IMR-90 (cell line): Measurements from ENCODE around the gene L3MBTL4. TPM values are rescaled to one million over a fixed set of nuclear protein-coding genes. Genes with fewer than 3 reads are reported as not detected.

ENCODE experiments used
- ATAC-seq: fragments of 200-7000 bp; cut with Tn5 transposase; 2 replicates; pipeline ENCODE4 v1.9.1; 2020; ENCODE audit warnings: low read depth, mild to moderate bottlenecking, moderate library complexity
- BruUV-seq: library from RNA; stranded (reverse); fragments of 400-500 nt; replicated peaks from 2 replicates; lab custom pipeline; 2021; lab: Mats Ljungman, UMichigan
- CTCF ChIA-PET: fragments of 300-600 bp; formaldehyde crosslinking; extraction: SDS; loops from one replicate; lab custom pipeline; 2021; ENCODE audit warnings: antibody characterized with exemption; lab: Yijun Ruan, JAX
- POLR2A ChIA-PET: fragments of 300-600 bp; sonication (Branson Sonifier 250); formaldehyde crosslinking; loops from one replicate; lab custom pipeline; 2022; ENCODE audit warnings: antibody characterized with exemption; ENCODE audit not compliant: unreplicated experiment; lab: Charles Lee
- DNase-seq: peaks from one replicate; pipeline ENCODE4 v3.0.0; 2013
- H2AFZ ChIP-seq: replicated peaks from 2 replicates; pipeline ENCODE3; 2013; ENCODE audit warnings: low read length, mild to moderate bottlenecking; ENCODE audit not compliant: poor library complexity
- H2AK5ac ChIP-seq: 2 replicates; pipeline ENCODE4 v1.6.1; 2013; ENCODE audit warnings: low read depth, low read length, inconsistent platforms
- H2AK9ac ChIP-seq: replicated peaks from 2 replicates; pipeline ENCODE3; 2013; ENCODE audit warnings: mild to moderate bottlenecking, low read depth, low read length, moderate library complexity; ENCODE audit not compliant: poor library complexity
- H2BK120ac ChIP-seq: 2 replicates; pipeline ENCODE4 v1.6.1; 2013; ENCODE audit warnings: low read depth, low read length, inconsistent platforms
- H2BK15ac ChIP-seq: 3 replicates; pipeline ENCODE4 v1.6.1; 2013; ENCODE audit warnings: low read depth, low read length, inconsistent platforms
- H2BK20ac ChIP-seq: 2 replicates; pipeline ENCODE4 v1.6.1; 2013; ENCODE audit warnings: low read depth, mild to moderate bottlenecking, inconsistent platforms, low read length, moderate library complexity
- H2BK5ac ChIP-seq: 2 replicates; pipeline ENCODE4 v1.6.1; 2013; ENCODE audit warnings: mild to moderate bottlenecking, low read depth, low read length, inconsistent platforms; ENCODE audit not compliant: poor library complexity, severe bottlenecking
- H3K14ac ChIP-seq: replicated peaks from 2 replicates; pipeline ENCODE4 v1.6.1; 2013; ENCODE audit warnings: low read depth, low read length, inconsistent platforms
- H3K18ac ChIP-seq: 2 replicates; pipeline ENCODE4 v1.6.1; 2013; ENCODE audit warnings: low read depth, low read length, control low read depth
- H3K23ac ChIP-seq: 2 replicates; pipeline ENCODE4 v1.6.1; 2013; ENCODE audit warnings: low read depth, low read length, inconsistent platforms
- H3K27ac ChIP-seq: 2 replicates; pipeline ENCODE4 v1.5.1; 2013; ENCODE audit warnings: mild to moderate bottlenecking, control low read depth, low read length; ENCODE audit not compliant: insufficient read depth
- H3K27me3 ChIP-seq: 2 replicates; pipeline ENCODE4 v1.6.1; 2013; ENCODE audit warnings: low read length; ENCODE audit not compliant: control insufficient read depth, insufficient read depth
- H3K36me3 ChIP-seq: 2 replicates; pipeline ENCODE4 v1.6.1; 2013; ENCODE audit warnings: low read length, mixed read lengths; ENCODE audit not compliant: control insufficient read depth, insufficient read depth
- H3K4ac ChIP-seq: 2 replicates; pipeline ENCODE4 v1.6.1; 2013; ENCODE audit warnings: low read depth, low read length, inconsistent platforms
- H3K4me1 ChIP-seq: 2 replicates; pipeline ENCODE4 v1.6.1; 2013; ENCODE audit warnings: low read length, mixed read lengths; ENCODE audit not compliant: control insufficient read depth, insufficient read depth
- H3K4me2 ChIP-seq: 2 replicates; pipeline ENCODE4 v1.6.1; 2013; ENCODE audit warnings: low read depth, mild to moderate bottlenecking, control low read depth, low read length, moderate library complexity
- H3K4me3 ChIP-seq: 2 replicates; pipeline ENCODE4 v1.5.1; 2013; ENCODE audit warnings: low read depth, mild to moderate bottlenecking, control low read depth, low read length, moderate library complexity; ENCODE audit not compliant: insufficient read depth
- H3K56ac ChIP-seq: 2 replicates; pipeline ENCODE4 v1.6.1; 2013; ENCODE audit warnings: low read length, inconsistent platforms; ENCODE audit not compliant: insufficient read depth; ENCODE audit errors: extremely low read depth
- H3K79me1 ChIP-seq, 2 experiments: 2 replicates each; pipeline ENCODE4 v1.6.1; 2013; ENCODE audit warnings: low read length in 2 of 2, inconsistent platforms in 1 of 2, low read depth in 1 of 2
- H3K9ac ChIP-seq: 2 replicates; pipeline ENCODE4 v1.6.1; 2013; ENCODE audit warnings: low read depth, low read length, control low read depth
- H3K9me1 ChIP-seq: 2 replicates; pipeline ENCODE4 v1.6.1; 2013; ENCODE audit warnings: low read length, inconsistent platforms; ENCODE audit not compliant: insufficient read depth
- H3K9me3 ChIP-seq: 2 replicates; pipeline ENCODE4 v1.6.1; 2013; ENCODE audit warnings: low read length; ENCODE audit not compliant: control insufficient read depth, insufficient read depth
- H4K20me1 ChIP-seq: 2 replicates; pipeline ENCODE4 v1.6.1; 2013; ENCODE audit warnings: low read length, inconsistent platforms; ENCODE audit not compliant: insufficient read depth
- H4K5ac ChIP-seq: 2 replicates; pipeline ENCODE4 v1.6.1; 2013; ENCODE audit warnings: mild to moderate bottlenecking, low read depth, low read length, control low read depth
- H4K8ac ChIP-seq, 2 experiments: 2 replicates each; pipeline ENCODE4 v1.6.1; 2013; ENCODE audit warnings: low read depth in 2 of 2, low read length in 2 of 2, control low read depth in 1 of 2, inconsistent platforms in 1 of 2
- H4K91ac ChIP-seq: 2 replicates; pipeline ENCODE4 v1.6.1; 2013; ENCODE audit warnings: low read depth, low read length, inconsistent platforms; ENCODE audit not compliant: insufficient read depth
- MAFK ChIP-seq: IDR thresholded peaks from 2 replicates; pipeline ENCODE4 v1.6.1; 2012; ENCODE audit warnings: low read depth, low read length, improper control_type of control experiment
- NFE2L2 ChIP-seq: fragments of 150-350 bp; IDR thresholded peaks from 2 replicates; pipeline ENCODE4 v1.6.1; 2016; ENCODE audit warnings: low read depth, mild to moderate bottlenecking, low read length
- WGBS, 2 experiments: methylation state at CpG; one replicate each; pipeline versions ENCODE4 v1.1.5 to v1.1.7; 2013; ENCODE audit warnings: missing lambda C conversion rate in 2 of 2; ENCODE audit not compliant: insufficient read length in 1 of 2; ENCODE audit errors: extremely low coverage in 2 of 2; 5-methylcytosine and 5-hydroxymethylcytosine counted together
- dilution Hi-C: fragments of 300-500 bp; cut with HindIII; formaldehyde crosslinking; loops from one replicate; pipeline ENCODE4 v1.14.3; 2018; ENCODE audit warnings: low sequenced_read_pairs; ENCODE audit not compliant: unreplicated experiment
- in situ Hi-C: fragments of 300-500 bp; cut with MboI; formaldehyde crosslinking; loops from 3 replicates; pipeline ENCODE4 v1.14.3; 2019; ENCODE audit warnings: low sequenced_read_pairs, inconsistent platforms, mixed read lengths
- intact Hi-C: fragments of 100-400 bp; cut with micrococcal nuclease; formaldehyde crosslinking; loops from 2 replicates; pipeline ENCODE4 v1.10.0; 2022
- polyA plus RNA-seq, 3 experiments: library from polyadenylated mRNA; depleted of rRNA; stranded (reverse); fragments of >200 nt; gene quantifications; 2 replicates each; pipeline ENCODE4 v1.2.3, GENCODE V29; 2012; ENCODE audit warnings: low replicate concordance in 1 of 3
- total RNA-seq: library from RNA; depleted of rRNA; stranded (reverse); fragments of >200 nt; gene quantifications from 2 replicates; pipeline ENCODE4 v1.2.3, GENCODE V29; 2012

The L3MBTL4 gene
- total and polyA plus RNA-seq, 2 of the 4 experiments (the other 2 are of a cell fraction) = under 0.01 to 0.02 TPM

- no peaks in the 10 kb centered on the region for H4K20me1 ChIP-seq
- no peak overlapping the region for H2BK15ac ChIP-seq
- H3K23ac ChIP-seq = no peak overlapping the region
- no peak overlapping the region for H3K56ac ChIP-seq
- H2BK5ac ChIP-seq = no peak overlapping the region
- no peak for TF ChIP-seq NFE2L2
- TF ChIP-seq MAFK = peak; percentile 76
- H3K18ac ChIP-seq = no peak overlapping the region
- no peak overlapping the region for H3K4ac ChIP-seq
- no peak overlapping the region for H4K91ac ChIP-seq
- no peak overlapping the region for H4K8ac ChIP-seq
- H2AFZ ChIP-seq = no peak overlapping the region
- no peak overlapping the region for H3K4me2 ChIP-seq
- H3K9ac ChIP-seq = no peak overlapping the region
- H3K4me1 ChIP-seq = no peaks in the 10 kb centered on the region
- no peak overlapping the region for H2AK9ac ChIP-seq
- no peaks in the 10 kb centered on the region for H3K36me3 ChIP-seq
- in situ Hi-C loops = no loop called here
- ATAC-seq (no peak), DNase-seq (no peak)
- no TSS peak for BruUV-seq
- no peak overlapping the region for H4K5ac ChIP-seq
- H2BK120ac ChIP-seq = no peak overlapping the region
- no peaks in the 10 kb centered on the region for H3K9me3 ChIP-seq
- no peak overlapping the region for H3K4me3 ChIP-seq
- H3K27me3 ChIP-seq = peaks cover 4% of the 10 kb centered on the region
- CTCF ChIA-PET = no interaction called here
- no peak overlapping the region for H3K27ac ChIP-seq
- intact Hi-C loops = no loop called here
- H3K79me1 ChIP-seq = no peaks in the 10 kb centered on the region
- H3K14ac ChIP-seq = no peak overlapping the region
- WGBS, 2 experiments = 86% methylated on average over 3 of the region's 4 CpGs; no CpG with 5 or more reads in 1 of the 2 experiments
- POLR2A ChIA-PET = no interaction called here
- H3K9me1 ChIP-seq = 0 out of 2 replicates have a peak, but pooled peaks cover 2% of the 10 kb centered on the region
- H2AK5ac ChIP-seq = no peak overlapping the region
- dilution Hi-C loops = no loop called here
- H2BK20ac ChIP-seq = no peak overlapping the region
These were observed 463.1 kb downstream of the L3MBTL4 start for GRCh38 chr18:5951515-5952091.
